ENCODE measurements around the gene MRPL53.
"Not testable (repeated sequence)": the region's sequence is repeated elsewhere in the genome, so short reads cannot be mapped to it uniquely, and the experiment has no call there.

The MRPL53 gene

DNA sequence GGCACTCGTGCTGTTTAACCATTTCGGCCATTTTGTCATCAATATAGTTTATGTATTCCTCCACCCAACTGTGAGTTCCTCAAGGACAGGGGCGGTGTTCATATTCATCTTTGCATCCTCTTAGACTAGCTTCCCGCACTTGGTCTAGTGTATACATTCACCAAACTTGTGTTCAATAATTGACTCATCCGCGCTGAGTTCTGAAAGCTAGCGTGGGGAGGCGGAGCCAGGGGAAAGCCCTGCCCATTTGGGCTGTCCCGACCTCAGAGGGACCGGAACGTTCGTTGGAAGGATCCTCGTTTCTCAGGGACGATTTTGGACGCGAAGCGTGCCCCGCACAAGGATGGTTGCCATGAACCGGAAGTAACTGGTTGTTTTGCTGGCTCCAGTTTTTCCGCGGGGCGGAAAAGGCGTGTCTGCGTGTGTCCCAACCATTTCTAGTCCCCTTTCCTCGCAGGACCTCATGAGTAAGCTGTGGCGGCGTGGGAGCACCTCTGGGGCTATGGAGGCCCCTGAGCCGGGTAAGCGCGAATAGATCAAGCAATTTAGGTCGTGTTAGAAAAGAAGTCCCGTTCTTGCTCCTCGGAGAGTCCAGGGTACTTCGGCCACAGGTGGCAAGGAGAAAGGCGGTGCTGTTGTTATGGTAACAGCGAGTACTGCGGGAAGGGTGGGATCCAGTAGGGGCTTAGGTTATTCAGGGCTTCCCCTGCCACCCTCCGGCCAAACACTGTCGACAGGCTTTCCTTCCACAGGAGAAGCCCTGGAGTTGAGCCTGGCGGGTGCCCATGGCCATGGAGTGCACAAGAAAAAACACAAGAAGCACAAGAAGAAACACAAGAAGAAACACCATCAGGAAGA, 17.6 kb downstream of the MRPL53 start, which contains the start of gene INO80B:
Gene INO80B (plus strand): TSS at position 434 of the 858 bp plus-strand sequence. CDS start 30 bp downstream, at position 464.
- peak; percentile 94 for DNase-seq (ENCODE audit: low read depth)

- no peak for DNase-seq (ENCODE audit: low read depth)
Measured at GRCh38 chr2:74450570-74451190, 21.8 kb downstream of the MRPL53 start.

DNA sequence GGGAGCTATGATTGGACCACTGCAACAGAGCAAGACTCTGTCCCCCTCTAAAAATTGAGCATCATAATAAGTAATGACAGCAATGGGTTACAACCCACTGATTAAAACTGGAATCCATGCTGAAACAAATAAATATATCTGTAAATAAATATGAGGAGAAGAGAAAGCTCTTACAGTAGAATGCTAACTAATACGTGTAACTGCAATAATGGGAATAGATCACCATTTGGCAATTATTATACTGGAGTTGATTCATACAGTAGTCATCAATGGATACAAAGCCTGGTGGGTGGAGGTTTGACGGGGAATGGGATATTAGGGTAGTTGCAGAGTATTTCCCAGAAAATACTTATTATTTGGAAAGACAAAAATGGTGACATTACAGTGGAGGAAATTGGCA, 23.7 kb downstream of the MRPL53 start:
- DNase-seq (ENCODE audit: low read depth), result no peak

DNA sequence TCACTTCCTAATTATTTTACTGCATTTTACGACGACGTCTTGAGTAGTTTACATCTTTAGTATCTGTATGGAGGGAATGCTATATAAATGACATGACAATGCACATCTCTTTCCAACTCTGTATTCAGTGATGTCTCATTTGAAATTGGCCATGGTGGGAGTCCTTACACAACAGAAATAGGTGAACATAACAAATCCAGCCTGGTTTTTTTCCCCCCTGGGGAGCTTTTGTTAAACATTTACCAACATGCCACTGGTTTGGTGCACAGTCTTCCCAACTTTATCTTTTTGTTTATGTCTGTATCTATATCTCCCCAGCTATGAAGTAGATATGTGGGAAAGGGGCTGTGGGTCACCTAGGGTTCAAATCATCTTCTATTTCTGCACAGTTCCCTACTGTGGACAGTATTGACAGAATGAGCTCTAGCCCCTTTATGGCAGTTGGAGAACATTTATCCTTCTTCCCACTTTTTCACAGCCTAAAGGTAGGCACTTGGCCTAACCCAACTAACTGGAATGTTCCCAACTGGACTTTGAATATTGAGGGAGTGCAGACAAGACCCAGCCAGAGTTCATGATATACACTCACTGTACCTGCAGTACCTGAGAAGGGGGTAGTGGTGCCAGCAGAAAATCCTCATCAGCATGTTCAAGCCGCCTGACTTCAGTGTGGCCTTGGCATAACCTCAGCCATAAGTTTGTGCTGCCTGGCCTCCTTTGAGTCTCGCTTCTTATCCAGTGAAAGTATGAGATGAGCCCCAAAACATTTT, 25.1 kb downstream of the MRPL53 start:
- no peak for DNase-seq (ENCODE audit: low read depth)

DNA sequence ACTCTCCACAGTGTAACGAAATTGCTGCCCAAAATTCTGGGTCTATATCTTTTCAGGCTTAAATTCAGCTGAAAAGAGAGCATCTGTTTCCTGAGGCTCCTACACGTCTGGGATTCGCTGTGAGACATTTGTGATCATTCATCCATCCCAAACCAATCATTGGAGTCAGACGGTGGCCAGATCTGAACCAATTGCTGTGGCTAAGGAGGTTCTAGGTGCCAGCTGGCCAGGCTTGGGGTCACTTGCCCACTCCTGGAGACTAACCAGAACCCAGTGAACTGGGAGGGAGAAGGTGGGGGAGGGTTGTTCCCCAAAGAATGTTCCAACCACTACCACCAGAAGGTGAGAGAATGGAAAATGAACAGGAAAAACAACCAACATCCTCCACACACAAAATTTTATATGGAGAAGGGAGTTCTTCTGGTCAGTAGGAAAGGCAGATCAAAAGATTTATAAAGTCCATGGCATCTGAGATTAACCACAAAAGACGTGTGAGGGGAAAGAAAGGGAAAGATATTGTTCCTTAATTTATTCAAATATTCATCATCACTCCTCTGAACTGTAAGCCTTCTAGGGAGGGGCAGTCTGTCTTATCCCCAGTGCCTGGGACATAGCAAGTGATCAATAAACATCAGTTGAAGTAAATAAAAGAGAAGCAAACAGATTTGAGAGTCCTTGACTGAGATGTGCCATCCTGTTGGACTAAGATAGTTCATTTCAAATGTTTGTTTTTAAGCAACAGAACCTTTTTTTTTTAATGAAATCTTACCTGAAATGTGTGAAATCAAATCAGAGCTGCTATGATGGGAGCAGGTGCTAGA, 27.8 kb downstream of the MRPL53 start:
- DNase-seq (ENCODE audit: low read depth), result no peak

GRCh38 chr2:74442483-74443297, 29.8 kb downstream of the MRPL53 start:
- not testable (repeated sequence) for DNase-seq (ENCODE audit: low read depth)

- no peak for DNase-seq (ENCODE audit: low read depth)
Measured at GRCh38 chr2:74441690-74442482, 30.6 kb downstream of the MRPL53 start, which contains the start of gene RTKN. RTKN (minus strand) TSS chr2:74441937; CDS start chr2:74441816, 121 bp downstream.

DNA sequence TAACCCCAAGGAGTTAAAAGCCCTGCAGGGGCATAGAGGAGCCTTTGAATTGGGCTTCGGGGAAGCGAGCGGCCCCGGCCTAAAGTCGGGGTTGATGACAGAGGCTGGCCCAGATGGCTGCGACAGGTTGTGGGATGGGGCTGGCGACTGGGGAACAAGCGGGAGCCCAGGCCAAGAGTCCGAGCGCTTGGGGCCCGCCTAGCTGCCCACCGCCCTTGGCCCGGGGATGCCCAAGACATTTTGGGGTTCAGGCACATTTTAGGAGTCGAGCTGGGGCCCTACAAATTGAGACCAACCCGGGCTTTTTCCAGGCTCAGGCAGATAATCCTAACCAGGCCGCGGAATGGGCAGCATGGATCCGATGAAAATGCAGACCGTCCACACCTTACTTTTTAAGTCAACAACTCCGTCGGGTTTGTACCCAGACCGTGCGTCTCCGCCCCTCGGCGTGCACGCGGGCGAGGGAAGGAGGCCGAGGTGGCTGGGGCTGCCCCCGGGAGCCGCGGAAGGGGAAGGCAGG, 31.2 kb downstream of the MRPL53 start:
- no peak for DNase-seq (ENCODE audit: low read depth)

GRCh38 chr2:74440378-74441169, 31.9 kb downstream of the MRPL53 start:
- no peak for DNase-seq (ENCODE audit: low read depth)

GRCh38 chr2:74439803-74440377, 32.6 kb downstream of the MRPL53 start:
- DNase-seq (ENCODE audit: low read depth), result no peak

GRCh38 chr2:74439373-74439772, 33.1 kb downstream of the MRPL53 start:
- no peak for DNase-seq (ENCODE audit: low read depth)

GRCh38 chr2:74438248-74438647, 34.2 kb downstream of the MRPL53 start:
- DNase-seq (ENCODE audit: low read depth), result no peak

- DNase-seq (ENCODE audit: low read depth), result no peak
Measured at GRCh38 chr2:74436848-74437695, 35.4 kb downstream of the MRPL53 start.

- no peak for DNase-seq (ENCODE audit: low read depth)
Measured at GRCh38 chr2:74436111-74436805, 36.2 kb downstream of the MRPL53 start.

DNA sequence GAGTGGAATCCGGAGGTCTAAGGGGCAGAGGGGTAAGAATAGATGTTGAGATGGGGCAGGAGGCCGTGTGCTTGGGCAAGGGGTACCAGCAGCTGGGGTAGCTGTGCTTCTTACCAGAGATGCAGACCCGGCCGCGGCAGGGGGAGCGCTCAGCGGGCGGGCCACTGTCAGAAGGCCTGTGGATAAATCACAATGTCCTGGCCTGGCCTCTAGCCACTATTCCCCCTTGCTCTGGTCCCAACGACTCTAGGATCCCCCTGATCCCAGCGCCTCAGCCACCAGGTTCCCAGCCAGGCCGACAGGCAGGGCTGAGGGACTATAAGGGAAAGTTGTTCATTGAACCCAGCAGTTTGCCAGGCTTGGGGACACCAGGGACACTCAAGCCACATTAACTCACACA, 42.0 kb downstream of the MRPL53 start:
- DNase-seq (ENCODE audit: low read depth), result no peak
